Testis (tissue), 3 donors: ENCODE results near the gene ITPKB. TPM values are rescaled to one million over a fixed set of nuclear protein-coding genes. Genes with fewer than 3 reads are reported as not detected.

Source experiments
- DNase-seq: peaks from one replicate; pipeline ENCODE4 v3.0.0-alpha.2; 2019
- H3K27ac ChIP-seq, 2 donors: fragments of 200-600 bp; sonication (generic); one replicate each; pipeline ENCODE4 v1.5.1; 2019
- H3K27me3 ChIP-seq: fragments of 200-600 bp; sonication (generic); one replicate; pipeline ENCODE4 v1.5.1; 2019
- H3K36me3 ChIP-seq: fragments of 200-600 bp; sonication (generic); one replicate; pipeline ENCODE4 v1.5.1; 2017; ENCODE audit warnings: low read depth; ENCODE audit errors: missing control alignments
- H3K4me1 ChIP-seq: fragments of 200-600 bp; sonication (generic); one replicate; pipeline ENCODE4 v1.5.1; 2019
- H3K4me3 ChIP-seq, 2 donors: fragments of 200-600 bp; sonication (generic); one replicate each; pipeline ENCODE4 v1.5.1; 2017 to 2019
- H3K9me3 ChIP-seq: fragments of 200-600 bp; sonication (generic); one replicate; pipeline ENCODE4 v1.5.1; 2017
- CTCF ChIP-seq, 3 experiments: fragments of 450-650 bp in 2 of 3; fragments of 200-600 bp in 1 of 3; sonication (generic) in 1 of 3; IDR thresholded peaks; one replicate each; pipeline ENCODE4 v1.5.1; 2016 to 2019; ENCODE audit warnings: antibody characterized with exemption in 3 of 3, mild to moderate bottlenecking in 2 of 3, moderate library complexity in 1 of 3
- POLR2A ChIP-seq: fragments of 450-650 bp; IDR thresholded peaks from one replicate; pipeline ENCODE4 v1.6.1; 2017; ENCODE audit warnings: antibody characterized with exemption, mild to moderate bottlenecking, moderate library complexity
- WGBS, 2 donors: methylation state at CpG; one replicate each; pipeline ENCODE4 v1.1.5; 2018; 5-methylcytosine and 5-hydroxymethylcytosine counted together
- intact Hi-C: fragments of 100-400 bp; cut with DNase I; formaldehyde crosslinking; loops from one replicate; pipeline ENCODE4 v1.15.1; 2023; ENCODE audit warnings: low total_unique reads
- polyA plus RNA-seq: library from polyadenylated mRNA; stranded (reverse); fragments of 350-450 nt; fragmentation: Illumina TruSeq; extraction: RNeasy Lipid Tissue Mini Kit (QIAGEN cat#74804); gene quantifications from one replicate; pipeline ENCODE4 v1.2.3, GENCODE V29; 2014; ENCODE audit warnings: low read depth, low replicate concordance; ENCODE audit not compliant: insufficient read depth
- total RNA-seq, 2 donors: library from RNA; depleted of rRNA; stranded (reverse); fragments of >200 nt; gene quantifications; one replicate each; pipeline ENCODE4 v1.2.3, GENCODE V29; 2016

ITPKB gene
- total and polyA plus RNA-seq, 3 donors from 2014 or later, result 11.4 to 18.0 (median 13.5) TPM

DNA sequence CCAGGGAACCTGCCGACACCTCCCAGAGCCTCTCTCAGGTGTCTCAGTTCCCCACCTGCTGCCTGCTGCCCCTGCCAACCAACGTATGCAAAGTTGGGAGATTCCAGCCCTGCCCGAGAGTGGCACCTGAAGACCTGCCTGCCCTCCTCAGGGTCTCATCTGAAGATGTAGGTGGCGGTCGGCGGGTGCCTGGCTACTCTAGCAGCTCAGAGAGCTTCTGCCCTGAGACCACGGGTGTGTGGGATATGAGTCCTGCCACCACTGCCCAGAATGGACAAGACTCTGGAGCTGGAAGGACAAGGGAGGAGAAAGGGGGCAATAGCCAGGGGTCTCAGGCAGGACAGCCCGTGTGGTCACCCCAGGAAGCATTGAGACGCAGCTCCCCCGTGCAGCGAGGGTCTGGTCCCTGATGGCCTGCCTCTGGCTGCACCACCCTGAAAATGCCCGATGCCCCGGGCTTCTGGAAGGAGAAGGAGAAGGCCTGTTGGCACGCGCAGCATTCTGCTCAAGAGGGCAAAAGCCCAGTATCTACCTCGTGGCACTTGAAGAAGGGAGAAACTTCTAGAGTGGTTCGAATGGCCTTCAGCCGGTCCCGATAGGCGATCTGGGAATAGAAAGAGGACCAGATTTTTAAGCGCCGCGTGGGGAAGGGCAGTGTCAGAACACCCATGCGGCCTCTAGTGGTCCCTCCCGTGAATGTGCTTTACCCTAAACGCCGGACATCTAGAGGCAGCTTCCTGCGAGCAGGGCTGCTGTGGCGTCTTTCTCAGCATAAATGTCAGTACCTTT lies 101.7 kb downstream of the ITPKB start:
- peak; percentile 78 for DNase-seq
- Histone ChIP-seq H3K27me3 (no peaks in the 10 kb centered on the region), H3K9me3 (no peaks in the 10 kb centered on the region), H3K36me3 (no peaks in the 10 kb centered on the region), H3K4me1 (peaks cover 38% of the 10 kb centered on the region), H3K27ac (peak overlapping the region; percentile 75 to 85), H3K4me3 (no peak overlapping the region)
- intact Hi-C loops, result loop anchor here (5.0 kb wide), 1 partner anchor 190 kb away; no protein-coding TSS in a partner anchor
- TF ChIP-seq CTCF (IDR thresholded peaks at IDR 0.05) (peak; percentile 20 to 47 (median 43)), POLR2A (no peak)
- WGBS, 2 donors, result 61 to 70% methylated on average over 20 to 29 of the region's 29 CpGs

- Histone ChIP-seq H3K36me3 (no peaks in the 10 kb centered on the region), H3K27me3 (no peaks in the 10 kb centered on the region), H3K27ac (peak overlapping the region in 1 of 2 donors; percentile 85), H3K4me1 (peaks cover 44% of the 10 kb centered on the region), H3K4me3 (no peak overlapping the region), H3K9me3 (no peaks in the 10 kb centered on the region)
- no peak for TF ChIP-seq POLR2A
- no peak for TF ChIP-seq CTCF (IDR thresholded peaks at IDR 0.05)
- intact Hi-C loops, result loop anchor here (5.0 kb wide), 1 partner anchor 191 kb away; no protein-coding TSS in a partner anchor
- DNase-seq, result no peak
- whole genome bisulfite sequencing, 2 donors, result 97 to 100% methylated on average over 1 of the region's 1 CpG
These were observed 102.3 kb downstream of the ITPKB start for GRCh38 chr1:226636847-226637096.

DNA sequence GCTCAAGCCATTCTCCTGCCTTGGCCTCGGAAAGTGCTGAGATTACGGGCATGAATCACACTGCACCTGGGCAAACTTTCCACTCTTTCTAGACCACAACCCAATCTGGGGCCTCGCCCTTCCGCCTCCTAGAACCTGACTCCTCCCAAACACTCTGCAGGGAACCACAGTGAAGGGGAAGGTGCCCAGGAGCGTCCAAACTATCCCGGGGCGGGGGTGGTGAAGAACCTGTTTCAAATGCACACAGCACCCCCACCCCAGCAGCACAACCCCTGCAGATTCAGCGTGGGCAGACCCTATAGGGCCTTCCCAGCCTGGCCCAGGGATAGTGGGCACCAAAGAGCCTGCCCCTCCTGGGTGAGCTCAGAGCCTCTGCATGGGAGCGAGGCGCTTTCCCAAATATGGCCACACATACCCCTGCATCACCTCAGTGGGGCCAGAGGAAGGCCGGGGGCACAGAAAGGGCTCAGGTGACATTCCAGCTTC lies 103.6 kb downstream of the ITPKB start:
- Histone ChIP-seq H3K36me3 (no peaks in the 10 kb centered on the region), H3K27ac (no peak overlapping the region), H3K9me3 (no peaks in the 10 kb centered on the region), H3K27me3 (no peaks in the 10 kb centered on the region), H3K4me1 (peaks cover 49% of the 10 kb centered on the region), H3K4me3 (no peak overlapping the region)
- intact Hi-C loops, result loop anchor here (5.0 kb wide), 1 partner anchor 192 kb away; no protein-coding TSS in a partner anchor
- WGBS, 2 donors, result 93% methylated on average over 6 to 11 of the region's 11 CpGs
- no peak for TF ChIP-seq POLR2A
- TF ChIP-seq CTCF (IDR thresholded peaks at IDR 0.05), result no peak
- no peak for DNase-seq

DNA sequence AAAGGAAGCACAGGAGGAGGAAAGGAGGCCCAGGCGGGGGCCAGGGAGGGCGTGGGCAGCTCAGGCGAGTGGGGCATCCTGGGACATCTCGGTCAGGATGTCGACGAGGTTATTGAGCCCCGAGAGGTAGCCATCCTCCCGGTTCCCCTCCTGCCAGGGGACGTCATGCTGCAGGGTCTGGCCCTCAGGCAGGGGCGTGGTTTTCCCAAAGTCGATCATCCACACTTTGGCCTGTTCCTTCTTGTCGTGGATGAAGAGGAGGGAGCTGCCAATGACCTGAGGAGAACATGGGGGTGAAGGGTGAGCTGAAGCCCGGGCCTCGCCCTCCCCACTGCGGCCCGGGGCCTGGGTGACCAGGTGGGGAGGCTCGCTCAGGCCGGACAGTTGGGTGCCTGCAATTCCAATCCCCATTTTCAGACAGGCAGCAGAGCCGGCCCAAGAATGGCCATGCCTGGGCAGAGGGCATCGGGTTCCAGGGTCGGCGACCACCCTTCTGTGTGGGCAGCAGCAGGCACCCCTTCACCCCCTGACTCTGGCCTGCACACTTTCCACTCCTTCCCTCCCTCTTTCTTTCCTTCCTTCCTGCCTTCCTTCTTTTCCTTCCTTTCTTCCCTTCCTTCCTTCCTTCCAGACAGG lies 104.4 kb downstream of the ITPKB start:
- H3K4me1 ChIP-seq, result peaks cover 49% of the 10 kb centered on the region
- no peaks in the 10 kb centered on the region for H3K9me3 ChIP-seq
- H3K27me3 ChIP-seq, result no peaks in the 10 kb centered on the region
- TF ChIP-seq CTCF (IDR thresholded peaks at IDR 0.05), result no peak
- TF ChIP-seq POLR2A, result no peak
- intact Hi-C loops, result loop anchor here (5.0 kb wide), 1 partner anchor 193 kb away; no protein-coding TSS in a partner anchor
- no peak overlapping the region for H3K4me3 ChIP-seq
- no peak for DNase-seq
- H3K36me3 ChIP-seq, result no peaks in the 10 kb centered on the region
- WGBS, 2 donors, result 90 to 94% methylated on average over 22 of the region's 22 CpGs
- peak overlapping the region in 1 of 2 donors; percentile 78 for H3K27ac ChIP-seq
